Stimulated activated CD8-positive, alpha-beta memory T cell treated with anti-CD3 and anti-CD28 coated beads, Interleukin-15, amount 100 ng/mL, for 48 hours (primary cell): ENCODE data around the gene SPINT3.
"Not testable (repeated sequence)": the region's sequence is repeated elsewhere in the genome, so short reads cannot be mapped to it uniquely, and the experiment has no call there.

Experiments used
- DNase-seq, 2 donors: peaks; one replicate each; pipeline ENCODE4 v3.0.0-alpha.2; 2020; ENCODE audit warnings: low read depth in 2 of 2

The SPINT3 gene

GRCh38 chr20:45502561-45502960 lies 12.9 kb downstream of the SPINT3 start:
- DNase-seq, result no peak

GRCh38 chr20:45501600-45501999 lies 13.8 kb downstream of the SPINT3 start:
- DNase-seq, result no peak

- DNase-seq, result no peak
Measured at GRCh38 chr20:45500022-45500421, 15.4 kb downstream of the SPINT3 start.

GRCh38 chr20:45497971-45498494 lies 17.4 kb downstream of the SPINT3 start:
- DNase-seq, result no peak

GRCh38 chr20:45496166-45496565 lies 19.3 kb downstream of the SPINT3 start:
- no peak for DNase-seq

GRCh38 chr20:45495501-45495941 lies 19.9 kb downstream of the SPINT3 start:
- DNase-seq, result no peak

- DNase-seq, result no peak
Measured at GRCh38 chr20:45489083-45489531, 26.3 kb downstream of the SPINT3 start.

- no peak for DNase-seq
Measured at GRCh38 chr20:45487231-45487635, 28.2 kb downstream of the SPINT3 start.

- DNase-seq, result no peak
Measured at GRCh38 chr20:45485388-45485787, 30.0 kb downstream of the SPINT3 start.

- DNase-seq, result no peak
Measured at GRCh38 chr20:45484676-45485075, 30.7 kb downstream of the SPINT3 start.

- no peak for DNase-seq
Measured at GRCh38 chr20:45479822-45480221, 35.6 kb downstream of the SPINT3 start.

GRCh38 chr20:45477530-45478148 lies 37.8 kb downstream of the SPINT3 start:
- DNase-seq, result not testable (repeated sequence)

GRCh38 chr20:45472286-45472685 lies 43.1 kb downstream of the SPINT3 start:
- DNase-seq, result not testable (repeated sequence)

GRCh38 chr20:45470937-45471336 lies 44.5 kb downstream of the SPINT3 start:
- DNase-seq, result no peak

GRCh38 chr20:45470262-45470931 lies 45.0 kb downstream of the SPINT3 start:
- no peak for DNase-seq

- no peak for DNase-seq
Measured at GRCh38 chr20:45469336-45470261, 45.8 kb downstream of the SPINT3 start, which contains the start of gene WFDC2. WFDC2 (plus strand) TSS chr20:45469753; CDS start chr20:45469782, 29 bp downstream.

- no peak for DNase-seq
Measured at GRCh38 chr20:45467861-45468260, 47.6 kb downstream of the SPINT3 start.

GRCh38 chr20:45467172-45467571 lies 48.2 kb downstream of the SPINT3 start:
- DNase-seq, result no peak

- DNase-seq, result no peak
Measured at GRCh38 chr20:45465491-45466266, 49.7 kb downstream of the SPINT3 start.

GRCh38 chr20:45463709-45464108 lies 51.7 kb downstream of the SPINT3 start:
- DNase-seq, result no peak
